ENCODE data around the gene WNT1. TPM values are rescaled to one million over a fixed set of nuclear protein-coding genes. Genes with fewer than 3 reads are reported as not detected.
A peak's percentile ranks its signal among the peaks of the same experiment; 100 is the strongest.

WNT1 gene
- polyA plus RNA-seq, 12 donors, result 0.12 to 0.17 TPM; not detected in 10

- DNase-seq, result no peak
Observed at GRCh38 chr12:48961331-48961730, 16.8 kb upstream of the WNT1 start.

- DNase-seq, result no peak
Observed at GRCh38 chr12:48961801-48962200, 16.3 kb upstream of the WNT1 start.

GRCh38 chr12:48965298-48965838 lies 12.8 kb upstream of the WNT1 start:
- DNase-seq, result no peak

GRCh38 chr12:48966177-48966895 lies 11.8 kb upstream of the WNT1 start:
- DNase-seq, result no peak

GRCh38 chr12:48967991-48968390 lies 10.1 kb upstream of the WNT1 start:
- no peak for DNase-seq

DNA sequence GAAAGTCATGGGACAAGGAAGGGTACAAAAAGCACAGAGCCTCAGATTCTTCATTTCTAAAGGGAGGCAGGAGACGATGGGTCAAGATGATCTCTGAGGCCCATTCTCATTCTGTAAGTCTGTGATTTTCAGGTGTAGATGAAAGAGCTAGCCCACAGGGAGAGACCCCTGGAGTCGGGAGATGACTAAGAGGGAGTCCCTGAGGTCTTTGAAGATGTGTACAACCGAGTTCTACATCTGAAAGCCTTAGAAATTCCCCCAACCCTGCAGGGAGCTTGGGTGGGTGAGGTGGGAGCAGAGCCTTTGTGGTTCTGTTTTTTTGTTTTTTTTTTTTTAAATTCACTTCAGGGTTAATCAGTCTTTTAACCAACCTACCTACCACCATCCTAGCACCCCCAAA lies 9.7 kb upstream of the WNT1 start:
- no peak for DNase-seq

DNA sequence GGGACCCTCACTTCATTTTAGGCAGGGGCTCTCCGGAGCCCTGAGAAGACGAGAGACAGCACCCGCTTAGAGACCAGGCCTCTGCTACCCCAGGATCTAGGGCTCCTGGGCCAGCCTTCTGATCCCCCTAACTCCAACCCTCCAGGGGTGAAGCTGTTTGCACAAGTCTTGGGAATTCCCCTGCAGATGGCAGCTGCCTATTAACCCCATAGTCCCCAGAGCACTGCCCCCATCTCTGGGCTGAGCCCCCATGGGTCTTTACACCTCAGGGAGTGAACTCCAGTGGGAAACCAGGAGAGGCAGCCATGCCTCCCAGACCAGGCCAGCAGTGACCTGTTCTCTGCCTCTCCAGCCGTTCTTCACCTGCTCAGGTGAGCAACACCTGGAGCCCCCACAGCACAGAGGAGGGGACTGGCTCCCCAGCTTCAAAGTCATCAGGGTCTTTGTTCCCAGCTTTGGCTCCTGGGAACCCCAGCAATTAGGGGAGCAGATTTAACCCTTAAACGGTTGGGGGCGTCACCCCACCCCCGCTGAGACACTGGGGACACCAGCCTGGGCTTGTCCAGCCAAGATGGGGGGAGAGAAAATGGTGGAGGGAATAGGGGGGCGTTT lies 8.9 kb upstream of the WNT1 start:
- DNase-seq, result no peak

DNA sequence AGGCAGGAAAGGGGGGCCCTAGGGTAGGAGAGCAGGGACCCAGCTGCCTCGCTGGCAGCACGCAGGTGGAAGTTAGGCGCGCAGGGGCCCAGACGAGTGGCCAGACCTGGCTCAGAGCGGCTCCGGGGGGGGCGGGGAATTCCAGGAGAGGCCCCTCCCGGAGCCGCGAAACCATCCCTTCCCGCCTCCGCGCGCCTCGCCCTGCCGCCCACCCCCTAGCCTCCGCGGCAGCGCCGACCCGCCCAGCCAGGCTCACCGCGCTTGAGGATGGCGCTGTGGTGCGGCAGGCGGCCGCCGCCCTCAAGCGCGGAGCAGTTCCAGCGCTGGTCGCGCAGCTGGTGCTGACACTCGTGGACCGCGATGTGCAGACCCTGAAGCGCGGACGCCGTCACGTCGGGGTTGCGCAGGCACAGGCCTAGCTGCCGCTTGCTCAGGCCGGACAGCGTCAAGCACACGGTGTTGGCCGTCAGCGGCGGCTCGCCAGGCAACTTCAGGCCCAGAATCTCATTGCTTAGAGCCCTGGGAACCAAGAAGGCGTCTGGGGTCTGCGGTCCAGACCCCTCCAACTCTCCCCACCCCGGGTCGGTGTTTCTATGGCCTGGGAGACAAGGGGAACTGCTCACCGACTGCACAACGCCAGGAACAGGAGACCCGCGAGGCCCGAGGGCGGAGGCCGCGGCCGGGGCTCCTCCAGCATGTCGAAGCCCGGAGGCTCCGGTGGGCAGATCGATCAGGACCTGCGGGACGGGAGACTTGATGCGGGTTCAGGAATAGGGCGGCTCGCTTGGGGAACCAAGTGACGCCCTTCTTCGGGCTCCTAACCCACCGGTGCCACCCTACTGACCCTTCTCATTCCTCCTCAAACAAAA lies 8.1 kb upstream of the WNT1 start:
- no peak for DNase-seq

DNA sequence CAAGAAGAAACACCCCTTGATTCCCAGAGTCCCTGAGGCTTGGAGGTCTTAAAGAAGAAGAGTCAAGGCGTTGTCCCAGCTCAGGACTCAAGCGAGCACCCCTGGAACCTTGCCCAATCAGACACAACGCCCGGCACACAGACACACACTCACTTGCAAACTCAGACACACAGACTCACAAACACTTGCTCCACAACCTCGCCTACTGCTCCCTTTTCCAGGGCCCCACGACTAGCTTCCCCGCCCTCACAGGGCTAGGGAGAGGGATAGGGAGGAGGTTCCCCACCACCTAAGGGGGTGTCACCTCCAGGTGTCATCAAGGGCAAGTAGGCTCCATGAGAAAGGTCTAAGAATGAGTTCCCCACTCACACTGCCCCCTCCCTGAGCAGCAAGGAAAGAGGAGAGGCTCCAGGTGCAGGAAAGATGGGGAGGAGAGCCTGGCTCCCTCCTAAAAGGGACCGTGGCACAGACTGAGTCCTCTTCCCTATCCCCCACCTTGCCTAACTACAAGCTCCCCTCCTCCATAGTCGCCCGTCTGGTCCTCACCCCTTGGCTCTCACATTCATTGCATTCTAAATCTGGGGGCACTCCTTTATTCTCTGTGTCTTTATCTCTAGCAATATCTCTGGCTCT lies 7.3 kb upstream of the WNT1 start:
- DNase-seq, result no peak

- DNase-seq, result no peak
Observed at GRCh38 chr12:48972213-48972951, 5.7 kb upstream of the WNT1 start.

GRCh38 chr12:48972952-48973483 lies 5.1 kb upstream of the WNT1 start:
- DNase-seq, result no peak

DNA sequence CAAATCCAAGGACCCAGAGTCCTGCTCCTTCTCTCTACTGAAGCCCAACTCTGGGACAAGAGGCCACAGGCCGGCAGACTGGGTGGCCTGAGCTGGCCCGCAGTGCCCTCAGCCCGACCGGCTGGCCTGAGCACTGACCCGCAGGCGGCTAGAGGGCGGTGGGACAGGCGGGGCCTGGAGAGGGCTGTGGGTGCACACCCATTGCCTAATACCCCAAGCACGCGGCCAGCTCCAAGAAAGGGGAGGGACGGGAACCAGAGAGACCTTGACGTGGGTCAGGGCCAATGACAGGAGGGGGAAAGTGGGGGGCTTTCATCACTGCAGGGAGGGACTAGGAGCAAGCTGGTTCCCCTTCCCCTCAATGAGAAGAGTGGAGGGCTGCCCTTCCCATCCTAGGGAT lies 4.6 kb upstream of the WNT1 start:
- no peak for DNase-seq

GRCh38 chr12:48973941-48974673 lies 4.0 kb upstream of the WNT1 start:
- no peak for DNase-seq

- DNase-seq, result peak; percentile 49
Observed at GRCh38 chr12:48977290-48978281, 536 bp upstream of the WNT1 start.

DNA sequence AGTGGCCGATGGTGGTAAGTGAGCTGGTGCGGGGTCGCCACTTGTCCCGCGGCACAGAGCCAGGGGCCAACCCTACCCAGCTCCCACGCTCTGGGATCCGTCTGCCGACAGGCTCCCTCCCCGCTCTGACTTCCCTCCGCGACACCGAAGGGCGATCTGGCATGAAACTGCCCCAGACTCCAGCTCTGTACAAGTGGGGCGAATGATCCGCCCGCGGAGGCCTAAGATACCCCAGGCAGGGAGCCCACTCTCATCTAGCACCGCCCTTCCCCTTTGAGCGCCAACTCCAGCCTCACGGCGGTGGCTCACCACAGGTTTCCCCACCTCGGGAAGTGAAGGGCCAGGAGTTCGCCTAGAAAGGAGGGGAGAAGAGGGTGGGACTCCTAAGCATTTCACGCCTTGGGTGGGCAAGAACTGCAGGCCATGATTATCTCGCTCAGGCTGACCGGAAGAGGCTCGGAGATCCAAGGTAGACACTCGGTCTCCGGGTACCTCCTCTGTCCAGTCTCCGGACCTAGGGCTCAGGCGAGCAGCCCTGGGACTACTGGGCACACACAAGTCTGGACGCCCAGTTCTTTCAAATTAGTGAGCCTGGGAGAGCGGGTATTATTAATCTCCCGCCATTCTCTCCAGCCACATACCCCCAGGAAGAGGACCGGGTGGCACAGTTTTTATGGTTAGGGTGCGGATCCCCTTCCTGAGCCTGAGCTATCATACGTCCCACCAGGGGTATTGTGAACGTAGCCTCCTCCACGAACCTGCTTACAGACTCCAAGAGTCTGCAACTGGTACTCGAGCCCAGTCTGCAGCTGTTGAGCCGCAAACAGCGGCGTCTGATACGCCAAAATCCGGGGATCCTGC lies 849 bp downstream of the WNT1 start:
- DNase-seq, result no peak

DNA sequence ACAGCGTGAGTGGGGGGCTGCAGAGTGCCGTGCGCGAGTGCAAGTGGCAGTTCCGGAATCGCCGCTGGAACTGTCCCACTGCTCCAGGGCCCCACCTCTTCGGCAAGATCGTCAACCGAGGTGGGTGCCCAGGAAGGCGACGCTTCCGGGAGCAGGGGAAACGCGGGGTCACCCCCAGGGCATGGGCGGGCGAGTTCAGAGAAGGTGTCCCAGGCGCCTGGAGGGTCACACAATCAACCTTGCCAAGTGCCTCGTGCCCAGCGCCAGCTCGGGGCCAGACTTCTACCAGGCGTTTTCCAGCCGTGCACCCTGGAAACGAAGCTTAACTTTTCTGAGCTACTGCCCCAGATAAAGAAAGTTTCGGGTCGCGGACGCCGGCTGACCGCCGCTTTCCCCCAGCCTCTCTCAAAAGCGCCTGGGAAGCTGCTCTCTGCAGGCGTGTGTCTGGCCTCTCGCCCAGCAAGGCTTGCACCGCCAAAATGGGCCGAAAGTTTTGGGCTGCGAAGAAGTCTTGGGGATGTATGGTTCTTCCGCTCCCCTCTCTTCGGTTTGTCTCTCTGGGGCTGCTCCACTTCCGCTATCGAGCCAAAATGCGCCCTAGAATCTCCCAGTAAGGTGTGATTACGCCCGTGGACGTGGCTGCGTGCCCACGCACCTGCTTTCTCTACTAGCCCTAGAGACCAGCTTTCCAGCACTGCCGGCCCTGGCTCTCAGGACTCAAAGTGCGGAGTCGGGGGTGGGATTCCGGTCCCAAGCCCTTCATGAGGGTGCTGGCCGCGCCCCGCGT lies 1.7 kb downstream of the WNT1 start:
- DNase-seq, result peak; percentile 53

GRCh38 chr12:48980389-48980952 lies 2.3 kb downstream of the WNT1 start:
- no peak for DNase-seq
